A673 (cell line): ENCODE data around the gene CHPF2.

Source experiments
- EZH2 ChIP-seq: fragments of 200-600 bp; sonication (generic); IDR thresholded peaks from 2 replicates; pipeline ENCODE4 v1.6.1; 2017; ENCODE audit warnings: borderline replicate concordance, low read depth, mild to moderate bottlenecking, mixed read lengths, antibody characterized with exemption, low read length; ENCODE audit not compliant: poor library complexity, severe bottlenecking
- TF ChIP-seq, protein P1 (sequence below): fragments of 300-800, 200-600 bp; sonication (generic); conservative IDR thresholded peaks from 2 replicates; pipeline ENCODE4 v1.5.1; 2017; ENCODE audit warnings: low read depth, mild to moderate bottlenecking, antibody characterized with exemption, low read length, moderate library complexity, mixed read lengths

DNA sequence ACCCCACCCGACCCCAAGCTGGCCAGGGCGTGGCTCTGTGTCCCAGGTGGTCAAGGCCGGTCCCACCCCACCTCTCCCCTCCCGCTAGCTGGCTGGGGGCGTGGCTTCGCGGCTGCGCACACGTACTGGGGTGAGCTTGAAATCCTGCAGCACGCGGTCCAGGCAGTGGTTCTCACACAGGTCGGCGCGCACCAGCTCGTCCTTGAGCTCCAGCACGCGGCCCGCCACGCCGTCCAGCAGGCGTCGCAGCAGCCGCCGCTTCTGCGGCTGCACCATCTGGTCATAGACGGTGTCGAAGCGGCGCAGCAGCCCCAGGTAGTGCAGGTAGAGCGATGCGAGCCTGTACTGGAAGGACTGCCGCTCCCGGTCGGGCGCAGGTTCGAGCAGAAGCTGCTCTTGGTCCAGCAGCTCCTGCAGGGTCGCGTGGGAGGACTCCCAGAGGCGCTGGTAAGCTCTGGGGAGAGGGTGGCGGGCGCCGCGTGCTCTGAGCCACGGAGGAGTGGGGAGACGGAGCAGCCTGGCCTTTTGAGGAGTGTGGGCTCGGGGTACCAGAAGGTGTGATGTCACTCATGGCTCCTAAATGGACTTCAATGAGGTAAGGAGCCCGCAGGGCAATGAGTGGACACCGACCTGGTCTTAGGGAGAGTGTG is 27.8 kb upstream of the CHPF2 start:
- TF ChIP-seq, protein P1, sequence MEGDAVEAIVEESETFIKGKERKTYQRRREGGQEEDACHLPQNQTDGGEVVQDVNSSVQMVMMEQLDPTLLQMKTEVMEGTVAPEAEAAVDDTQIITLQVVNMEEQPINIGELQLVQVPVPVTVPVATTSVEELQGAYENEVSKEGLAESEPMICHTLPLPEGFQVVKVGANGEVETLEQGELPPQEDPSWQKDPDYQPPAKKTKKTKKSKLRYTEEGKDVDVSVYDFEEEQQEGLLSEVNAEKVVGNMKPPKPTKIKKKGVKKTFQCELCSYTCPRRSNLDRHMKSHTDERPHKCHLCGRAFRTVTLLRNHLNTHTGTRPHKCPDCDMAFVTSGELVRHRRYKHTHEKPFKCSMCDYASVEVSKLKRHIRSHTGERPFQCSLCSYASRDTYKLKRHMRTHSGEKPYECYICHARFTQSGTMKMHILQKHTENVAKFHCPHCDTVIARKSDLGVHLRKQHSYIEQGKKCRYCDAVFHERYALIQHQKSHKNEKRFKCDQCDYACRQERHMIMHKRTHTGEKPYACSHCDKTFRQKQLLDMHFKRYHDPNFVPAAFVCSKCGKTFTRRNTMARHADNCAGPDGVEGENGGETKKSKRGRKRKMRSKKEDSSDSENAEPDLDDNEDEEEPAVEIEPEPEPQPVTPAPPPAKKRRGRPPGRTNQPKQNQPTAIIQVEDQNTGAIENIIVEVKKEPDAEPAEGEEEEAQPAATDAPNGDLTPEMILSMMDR, result no peak; the same call in 1 of the 2 replicates
- no peak for TF ChIP-seq EZH2
